PC-9 (cell line): ENCODE measurements around the gene ALLC.

Source experiments
- CTCF ChIP-seq: fragments of 200-600 bp; sonication (generic); conservative IDR thresholded peaks from 2 replicates; pipeline ENCODE4 v1.6.1; 2017; ENCODE audit warnings: mixed run types, antibody characterized with exemption, mild to moderate bottlenecking, moderate library complexity
- EZH2 ChIP-seq: fragments of 200-600 bp; sonication (generic); IDR thresholded peaks from 2 replicates; pipeline ENCODE4 v1.8.0; 2017; ENCODE audit warnings: antibody characterized with exemption, low read depth

DNA sequence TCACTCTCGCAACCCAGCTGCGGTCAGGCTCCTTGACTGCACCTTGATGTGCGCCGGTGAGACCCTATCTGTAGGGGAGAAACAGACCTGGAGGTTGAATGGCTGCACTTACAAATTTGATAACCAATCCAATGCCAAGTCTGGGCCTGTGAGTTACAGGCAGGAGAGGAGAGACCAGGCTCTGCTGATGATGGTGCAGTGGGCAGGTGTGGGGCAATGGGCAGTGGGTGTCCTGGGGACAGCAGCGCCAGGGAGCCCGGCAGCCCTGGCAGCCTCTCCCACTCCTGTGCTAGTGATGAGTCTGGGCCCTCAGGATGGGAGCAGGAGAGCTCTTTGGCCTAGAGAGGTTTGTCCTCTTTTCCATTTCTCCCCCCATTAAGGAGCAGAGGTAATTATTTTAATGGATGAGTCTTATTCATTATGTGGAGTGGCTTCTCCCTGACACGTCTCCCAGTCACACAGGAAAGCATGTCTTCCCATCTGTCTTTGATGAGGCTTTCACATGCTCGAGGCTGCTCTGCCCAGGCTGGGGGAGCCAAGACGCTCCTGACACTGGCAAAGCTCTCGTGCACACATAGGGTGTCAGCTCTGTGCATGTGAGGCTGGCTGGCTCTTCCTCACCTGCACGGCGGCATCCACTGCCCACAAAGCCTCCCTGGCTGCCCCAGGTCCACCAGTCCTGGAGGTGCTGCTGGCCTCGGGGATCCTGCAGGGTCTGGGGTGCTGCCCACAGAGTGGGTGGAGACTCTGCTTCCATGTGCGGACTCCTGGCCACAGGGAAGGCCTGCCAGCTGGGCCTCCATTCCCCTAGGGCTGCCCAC is 10.0 kb upstream of the ALLC start:
- TF ChIP-seq EZH2: no peak
- TF ChIP-seq CTCF: no peak
